A673 (cell line): Measurements from ENCODE around the gene AFAP1. TPM values are rescaled to one million over a fixed set of nuclear protein-coding genes. Genes with fewer than 3 reads are reported as not detected.

Experiments used
- BruUV-seq: library from RNA; stranded (reverse); fragments of 400-500 nt; replicated peaks from 2 replicates; lab custom pipeline; 2021; lab: Mats Ljungman, UMichigan
- CTCF ChIA-PET: fragments of 300-600 bp; sonication (Branson Sonifier 250); formaldehyde crosslinking; loops from one replicate; lab custom pipeline; 2022; ENCODE audit warnings: antibody characterized with exemption; lab: Charles Lee
- POLR2A ChIA-PET: fragments of 300-600 bp; sonication (Branson Sonifier 250); formaldehyde crosslinking; loops from one replicate; lab custom pipeline; 2022; ENCODE audit warnings: antibody characterized with exemption; ENCODE audit not compliant: low non-redundant PET; lab: Charles Lee
- DNase-seq: peaks from one replicate; pipeline ENCODE4 v3.0.0-alpha.2; 2015; ENCODE audit warnings: low spot score
- H3K27ac ChIP-seq: fragments of 200-600 bp; sonication (generic); 2 replicates; pipeline ENCODE4 v1.5.1; 2016; ENCODE audit warnings: mixed run types, low read depth, mild to moderate bottlenecking, mixed read lengths, antibody characterized with exemption, low read length; ENCODE audit not compliant: poor library complexity, severe bottlenecking
- H3K27me3 ChIP-seq: fragments of 200-600 bp; sonication (generic); replicated peaks from 2 replicates; pipeline ENCODE4 v1.6.1; 2017; ENCODE audit warnings: mixed run types, low read depth, mild to moderate bottlenecking, mixed read lengths, antibody characterized with exemption, low read length; ENCODE audit not compliant: insufficient read depth, poor library complexity
- H3K36me3 ChIP-seq: fragments of 200-600 bp; sonication (generic); 2 replicates; pipeline ENCODE4 v1.6.1; 2016; ENCODE audit warnings: mixed run types, mild to moderate bottlenecking, mixed read lengths, antibody characterized with exemption, low read length; ENCODE audit not compliant: insufficient read depth, poor library complexity, severe bottlenecking
- H3K4me1 ChIP-seq: fragments of 200-600 bp; sonication (generic); 2 replicates; pipeline ENCODE4 v1.6.1; 2017; ENCODE audit warnings: mixed run types, mild to moderate bottlenecking, mixed read lengths, antibody characterized with exemption, low read length; ENCODE audit not compliant: insufficient read depth, poor library complexity, severe bottlenecking
- H3K4me3 ChIP-seq: fragments of 200-600 bp; sonication (generic); 2 replicates; pipeline ENCODE4 v1.5.1; 2016; ENCODE audit warnings: low read depth, mixed run types, mild to moderate bottlenecking, mixed read lengths, low read length; ENCODE audit not compliant: poor library complexity, severe bottlenecking
- H3K9me3 ChIP-seq: fragments of 200-600 bp; sonication (generic); 2 replicates; pipeline ENCODE4 v1.6.1; 2016; ENCODE audit warnings: mixed run types, low read depth, mild to moderate bottlenecking, mixed read lengths, antibody characterized with exemption, low read length; ENCODE audit not compliant: poor library complexity, severe bottlenecking
- EZH2 ChIP-seq: fragments of 200-600 bp; sonication (generic); IDR thresholded peaks from 2 replicates; pipeline ENCODE4 v1.6.1; 2017; ENCODE audit warnings: borderline replicate concordance, low read depth, mild to moderate bottlenecking, mixed read lengths, antibody characterized with exemption, low read length; ENCODE audit not compliant: poor library complexity, severe bottlenecking
- intact Hi-C: fragments of 100-400 bp; cut with micrococcal nuclease; formaldehyde crosslinking; loops from one replicate; pipeline ENCODE4 v1.10.0; 2022; ENCODE audit not compliant: unreplicated experiment
- total RNA-seq: library from RNA; stranded (reverse); gene quantifications from 2 replicates; pipeline ENCODE4 v1.2.3, GENCODE V29; 2021
- TF ChIP-seq, protein P1 (sequence below): fragments of 300-800, 200-600 bp; sonication (generic); conservative IDR thresholded peaks from 2 replicates; pipeline ENCODE4 v1.5.1; 2017; ENCODE audit warnings: low read depth, mild to moderate bottlenecking, antibody characterized with exemption, low read length, moderate library complexity, mixed read lengths

AFAP1 gene
- total RNA-seq, 1 experiment from 2014 or later: 42.6 TPM

DNA sequence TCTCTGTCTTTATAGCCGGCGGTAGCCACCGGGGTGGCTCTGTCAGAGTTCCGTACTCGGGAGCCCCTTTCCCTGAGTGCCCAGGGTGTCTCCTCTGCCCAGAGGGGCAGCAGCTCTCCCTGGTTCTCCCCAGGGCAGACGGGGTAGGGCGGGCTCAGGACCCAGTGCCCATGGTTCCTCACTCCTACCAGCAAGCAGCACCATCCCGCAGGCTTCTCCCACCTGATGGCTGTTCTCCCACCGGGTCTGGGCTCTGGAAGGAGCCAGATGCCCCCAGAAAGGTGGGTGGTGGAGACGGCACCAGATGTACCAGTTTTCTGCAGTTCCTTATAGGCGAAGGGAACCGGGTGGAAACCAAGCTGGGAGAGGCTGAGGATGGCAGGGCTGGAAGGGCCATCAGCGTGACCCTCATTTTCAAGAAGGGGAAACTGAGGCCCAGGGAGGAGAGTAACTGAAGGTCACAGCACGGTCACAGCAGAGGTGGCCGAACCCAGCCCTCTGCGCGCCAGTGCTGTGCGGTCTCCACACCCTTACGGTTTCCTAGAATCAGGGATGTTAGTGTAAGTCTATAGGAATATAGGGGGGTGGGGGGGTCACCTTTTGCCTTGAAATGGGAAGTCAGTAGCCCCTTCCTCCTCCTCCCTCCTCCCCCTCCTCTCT, 198.7 kb downstream of the AFAP1 start:
- no peak overlapping the region for H3K4me3 ChIP-seq
- no peaks in the 10 kb centered on the region for H3K9me3 ChIP-seq
- H3K36me3 ChIP-seq: no peaks in the 10 kb centered on the region
- BruUV-seq: no TSS peak
- no peak overlapping the region for H3K27ac ChIP-seq
- no peaks in the 10 kb centered on the region for H3K4me1 ChIP-seq
- intact Hi-C loops: no loop called here
- no peak for DNase-seq
- POLR2A ChIA-PET: no interaction called here
- H3K27me3 ChIP-seq: no peaks in the 10 kb centered on the region
- CTCF ChIA-PET: no interaction called here
- TF ChIP-seq EZH2: no peak
- TF ChIP-seq, protein P1, sequence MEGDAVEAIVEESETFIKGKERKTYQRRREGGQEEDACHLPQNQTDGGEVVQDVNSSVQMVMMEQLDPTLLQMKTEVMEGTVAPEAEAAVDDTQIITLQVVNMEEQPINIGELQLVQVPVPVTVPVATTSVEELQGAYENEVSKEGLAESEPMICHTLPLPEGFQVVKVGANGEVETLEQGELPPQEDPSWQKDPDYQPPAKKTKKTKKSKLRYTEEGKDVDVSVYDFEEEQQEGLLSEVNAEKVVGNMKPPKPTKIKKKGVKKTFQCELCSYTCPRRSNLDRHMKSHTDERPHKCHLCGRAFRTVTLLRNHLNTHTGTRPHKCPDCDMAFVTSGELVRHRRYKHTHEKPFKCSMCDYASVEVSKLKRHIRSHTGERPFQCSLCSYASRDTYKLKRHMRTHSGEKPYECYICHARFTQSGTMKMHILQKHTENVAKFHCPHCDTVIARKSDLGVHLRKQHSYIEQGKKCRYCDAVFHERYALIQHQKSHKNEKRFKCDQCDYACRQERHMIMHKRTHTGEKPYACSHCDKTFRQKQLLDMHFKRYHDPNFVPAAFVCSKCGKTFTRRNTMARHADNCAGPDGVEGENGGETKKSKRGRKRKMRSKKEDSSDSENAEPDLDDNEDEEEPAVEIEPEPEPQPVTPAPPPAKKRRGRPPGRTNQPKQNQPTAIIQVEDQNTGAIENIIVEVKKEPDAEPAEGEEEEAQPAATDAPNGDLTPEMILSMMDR: no peak

DNA sequence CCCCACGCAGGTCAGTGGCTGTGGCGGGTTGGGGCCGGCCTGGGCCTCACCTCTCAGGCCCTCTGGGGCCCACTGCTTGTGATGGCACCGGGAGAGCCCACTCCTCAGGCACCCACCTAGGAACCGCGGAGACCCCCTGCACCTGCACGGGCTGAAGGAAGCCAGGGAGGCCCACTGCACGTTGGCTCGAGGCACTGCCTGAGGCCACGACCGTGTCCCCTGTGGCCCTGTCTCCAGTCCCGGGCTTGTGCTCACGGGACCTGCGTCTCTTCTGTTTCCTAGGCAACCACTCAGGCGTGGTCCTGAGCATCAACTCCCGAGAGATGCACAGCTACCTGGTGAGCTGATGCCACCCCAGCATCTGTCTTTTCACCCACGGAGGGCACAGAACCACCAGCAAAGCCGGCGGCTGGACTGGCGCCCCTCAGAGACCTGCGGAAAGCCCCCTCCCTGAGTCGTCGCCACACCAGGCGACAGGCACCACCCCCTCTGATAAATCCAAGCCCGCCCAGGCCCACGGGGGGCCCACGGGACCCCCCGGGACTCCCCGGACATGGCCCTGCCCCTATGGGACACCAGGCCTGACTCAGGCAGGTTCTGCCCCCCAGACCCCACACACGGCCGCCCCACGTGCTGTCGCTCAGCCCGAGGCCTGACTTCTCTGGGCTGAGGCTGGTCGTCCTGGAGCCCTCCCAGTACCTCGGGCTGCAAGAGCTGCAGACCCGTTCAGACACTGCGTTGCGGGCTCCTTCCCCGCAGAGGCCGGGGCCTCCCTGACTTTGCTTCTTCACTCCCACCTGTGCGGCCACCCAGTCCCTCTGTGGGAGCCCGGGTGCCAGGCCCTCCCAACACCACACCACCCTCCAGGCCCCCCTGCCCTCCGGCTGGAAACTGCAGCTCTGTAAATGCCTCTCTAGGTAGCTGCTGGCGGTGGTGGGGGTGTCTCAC, 199.5 kb downstream of the AFAP1 start:
- TF ChIP-seq, protein P1: no peak
- TF ChIP-seq EZH2: no peak
- no TSS peak for BruUV-seq
- ChIA-PET CTCF (no interaction called here), POLR2A (no interaction called here)
- Histone ChIP-seq H3K27me3 (no peaks in the 10 kb centered on the region), H3K4me1 (no peaks in the 10 kb centered on the region), H3K36me3 (no peaks in the 10 kb centered on the region), H3K27ac (no peak overlapping the region), H3K4me3 (no peak overlapping the region), H3K9me3 (no peaks in the 10 kb centered on the region)
- no peak for DNase-seq
- intact Hi-C loops: no loop called here

DNA sequence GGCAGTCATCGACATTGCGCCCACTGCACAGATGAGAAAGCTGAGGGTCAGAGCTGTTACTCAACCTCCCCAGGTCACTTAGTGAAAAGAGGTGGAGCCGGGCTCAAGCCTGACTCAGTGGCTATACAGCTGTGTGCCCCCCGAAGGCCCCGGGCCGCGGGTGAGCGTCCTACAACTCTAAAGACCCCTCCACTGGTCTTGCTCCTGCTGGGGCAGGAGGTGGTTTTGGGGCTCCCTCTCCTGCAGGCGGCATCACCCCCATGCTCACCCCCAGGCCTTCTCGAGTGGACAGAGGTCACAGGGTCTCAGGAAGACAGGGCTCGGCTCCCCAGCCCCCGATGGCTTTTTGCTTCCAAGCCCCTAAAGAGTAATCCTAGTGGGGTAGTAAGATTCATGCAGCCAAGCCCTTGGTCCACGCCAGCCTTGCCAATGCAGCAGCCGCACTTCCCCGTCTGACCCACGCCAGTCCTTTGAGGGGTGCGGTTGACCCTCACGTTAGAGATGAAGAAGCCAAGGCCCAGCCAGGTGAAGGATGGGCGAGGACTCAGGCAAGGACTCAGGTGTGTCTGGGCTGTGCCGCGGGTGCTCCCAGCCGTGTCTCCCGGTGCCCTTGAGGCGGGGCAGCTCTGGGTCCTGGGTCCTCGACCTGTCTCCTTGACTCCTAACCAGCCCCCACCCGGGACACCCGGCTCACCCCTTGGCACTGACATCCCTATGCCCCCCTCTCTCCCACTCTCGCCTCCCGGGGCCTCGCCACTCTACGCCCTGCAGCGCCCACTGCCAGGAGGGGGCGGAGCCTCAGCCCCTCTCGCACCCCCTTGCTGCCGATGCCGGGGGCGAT, 200.4 kb downstream of the AFAP1 start:
- Histone ChIP-seq H3K27me3 (no peaks in the 10 kb centered on the region), H3K4me1 (no peaks in the 10 kb centered on the region), H3K36me3 (no peaks in the 10 kb centered on the region), H3K9me3 (no peaks in the 10 kb centered on the region), H3K27ac (no peak overlapping the region), H3K4me3 (no peak overlapping the region)
- DNase-seq: no peak
- no TSS peak for BruUV-seq
- CTCF ChIA-PET: no interaction called here
- POLR2A ChIA-PET: no interaction called here
- intact Hi-C loops: no loop called here
- TF ChIP-seq EZH2: no peak
- TF ChIP-seq, protein P1: no peak
